Caco-2 (cell line): Measurements from ENCODE around the gene PCNX1. TPM values are rescaled to one million over a fixed set of nuclear protein-coding genes. Genes with fewer than 3 reads are reported as not detected.

Experiments
- BruUV-seq: library from RNA; stranded (reverse); fragments of 400-500 nt; replicated peaks from 2 replicates; lab custom pipeline; 2021; lab: Mats Ljungman, UMichigan
- CTCF ChIA-PET: fragments of 300-600 bp; sonication (Branson Sonifier 250); formaldehyde crosslinking; loops from one replicate; lab custom pipeline; 2022; ENCODE audit warnings: antibody characterized with exemption; lab: Charles Lee
- POLR2A ChIA-PET: fragments of 300-600 bp; sonication (Branson Sonifier 250); formaldehyde crosslinking; loops from one replicate; lab custom pipeline; 2022; ENCODE audit warnings: antibody characterized with exemption; lab: Charles Lee
- DNase-seq, 2 experiments: peaks; one replicate each; pipeline versions ENCODE4 v3.0.0 to v3.0.0-alpha.2; 2020 to 2022
- H3K27me3 ChIP-seq: replicated peaks from 2 replicates; pipeline ENCODE4 v1.6.0; 2011; ENCODE audit warnings: low read length; ENCODE audit not compliant: control insufficient read depth, insufficient read depth
- H3K36me3 ChIP-seq: 2 replicates; pipeline ENCODE4 v1.5.1; 2011; ENCODE audit warnings: low read length; ENCODE audit not compliant: control insufficient read depth, insufficient read depth
- H3K4me1 ChIP-seq: fragments of 250-450 bp; sonication (Bioruptor Pico); 2 replicates; pipeline ENCODE4 v1.5.1; 2020; ENCODE audit warnings: mild to moderate bottlenecking
- H3K4me3 ChIP-seq: 2 replicates; pipeline ENCODE4 v1.5.1; 2011; ENCODE audit warnings: low read depth, mild to moderate bottlenecking, control low read depth, low read length
- H3K9me3 ChIP-seq: fragments of 250-450 bp; sonication (Bioruptor Pico); 2 replicates; pipeline ENCODE4 v1.5.1; 2020; ENCODE audit warnings: mild to moderate bottlenecking, moderate library complexity
- H3K27ac Mint-ChIP-seq: one replicate; pipeline ENCODE4 v1.8.0; 2022; ENCODE audit warnings: mixed read lengths; ENCODE audit not compliant: unreplicated experiment
- H3K27me3 Mint-ChIP-seq: one replicate; pipeline ENCODE4 v1.8.0; 2022; ENCODE audit warnings: mixed read lengths; ENCODE audit not compliant: insufficient read depth, unreplicated experiment
- H3K36me3 Mint-ChIP-seq: one replicate; pipeline ENCODE4 v1.8.0; 2022; ENCODE audit warnings: mild to moderate bottlenecking, mixed read lengths; ENCODE audit not compliant: insufficient read depth, unreplicated experiment
- H3K4me1 Mint-ChIP-seq: one replicate; pipeline ENCODE4 v1.8.0; 2022; ENCODE audit warnings: low read depth, mixed read lengths; ENCODE audit not compliant: unreplicated experiment
- H3K4me3 Mint-ChIP-seq: one replicate; pipeline ENCODE4 v1.8.0; 2022; ENCODE audit warnings: mild to moderate bottlenecking, moderate library complexity, mixed read lengths; ENCODE audit not compliant: unreplicated experiment
- H3K9me3 Mint-ChIP-seq: one replicate; pipeline ENCODE4 v1.8.0; 2022; ENCODE audit warnings: mixed read lengths; ENCODE audit not compliant: unreplicated experiment
- CTCF ChIP-seq, 2 experiments: fragments of 200-600 bp in 1 of 2; IDR thresholded peaks; 1 replicate in 1 of 2; 2 replicates in 1 of 2; pipeline versions ENCODE4 v1.5.1 to v1.8.0; 2011 to 2022; ENCODE audit warnings: antibody characterized with exemption in 1 of 2, control low read depth in 1 of 2, inconsistent platforms in 1 of 2, low read depth in 1 of 2, low read length in 1 of 2, mild to moderate bottlenecking in 1 of 2, moderate library complexity in 1 of 2; ENCODE audit not compliant: insufficient read depth in 1 of 2, severe bottlenecking in 1 of 2, unreplicated experiment in 1 of 2
- intact Hi-C: fragments of 100-400 bp; cut with micrococcal nuclease; formaldehyde crosslinking; loops from one replicate; pipeline ENCODE4 v1.10.0; 2022; ENCODE audit not compliant: unreplicated experiment
- total RNA-seq: library from RNA; stranded (reverse); gene quantifications from 2 replicates; pipeline ENCODE4 v1.2.3, GENCODE V29; 2022

The PCNX1 gene
- total RNA-seq, 1 experiment from 2014 or later, result 29.0 TPM

DNA sequence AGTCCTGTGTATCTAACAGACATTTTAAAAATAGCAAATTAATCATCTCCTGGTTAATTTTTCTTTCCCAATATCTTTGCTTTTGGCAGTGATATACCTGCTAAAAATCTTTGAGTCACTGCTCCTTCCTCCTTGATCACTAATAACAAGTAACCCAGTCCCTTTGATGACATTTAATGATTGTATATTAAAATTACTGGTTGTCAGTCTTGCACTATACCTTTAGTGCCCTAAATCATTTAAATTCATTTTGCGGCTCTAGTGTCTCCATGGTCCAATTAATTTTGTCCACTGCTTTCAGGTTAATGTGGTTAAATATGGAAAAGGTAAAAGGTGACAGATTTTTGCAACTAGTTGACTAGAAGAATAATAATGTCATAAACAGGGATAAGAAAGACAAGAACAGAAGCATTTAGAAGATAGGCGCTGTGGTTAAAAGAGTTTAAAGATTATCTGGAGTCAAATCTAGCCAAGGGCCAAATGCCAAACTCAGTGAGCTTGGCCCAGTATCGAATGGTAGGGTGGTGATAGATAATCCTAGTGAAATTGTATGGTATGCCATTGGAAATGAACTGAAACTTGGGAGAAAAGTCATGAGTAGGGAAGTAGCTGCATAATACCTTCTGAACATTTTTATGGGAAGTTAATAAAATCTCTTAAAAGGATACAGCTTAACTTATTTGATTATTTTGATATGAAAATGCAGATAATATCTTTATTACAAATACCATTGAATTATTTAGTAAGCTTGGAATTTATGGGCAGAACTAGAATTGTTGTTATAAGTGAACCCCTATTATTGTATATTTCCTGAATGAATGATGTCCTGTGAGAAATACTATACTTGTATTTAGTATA, 115.0 kb downstream of the PCNX1 start:
- H3K36me3 ChIP-seq, result no peaks in the 10 kb centered on the region
- H3K9me3 Mint-ChIP-seq, result peaks cover 8% of the 10 kb centered on the region
- peaks cover 26% of the 10 kb centered on the region for H3K36me3 Mint-ChIP-seq
- peaks cover 12% of the 10 kb centered on the region for H3K4me1 Mint-ChIP-seq
- ChIA-PET CTCF (no interaction called here), POLR2A (no interaction called here)
- intact Hi-C loops, result no loop called here
- H3K27ac Mint-ChIP-seq, result no peak overlapping the region
- no peaks in the 10 kb centered on the region for H3K9me3 ChIP-seq
- BruUV-seq, result no TSS peak
- no peak for DNase-seq
- H3K27me3 ChIP-seq, result no peaks in the 10 kb centered on the region
- no peak overlapping the region for H3K4me3 Mint-ChIP-seq
- no peaks in the 10 kb centered on the region for H3K27me3 Mint-ChIP-seq
- TF ChIP-seq CTCF (IDR thresholded peaks at IDR 0.05; ENCODE audit: insufficient read depth in 1 of 2, low read depth in 1 of 2, low read length in 1 of 2, severe bottlenecking in 1 of 2, unreplicated experiment in 1 of 2), result no peak
- H3K4me1 ChIP-seq, result peaks cover 9% of the 10 kb centered on the region; the same call in 1 of the 2 replicates
- no peak overlapping the region for H3K4me3 ChIP-seq

DNA sequence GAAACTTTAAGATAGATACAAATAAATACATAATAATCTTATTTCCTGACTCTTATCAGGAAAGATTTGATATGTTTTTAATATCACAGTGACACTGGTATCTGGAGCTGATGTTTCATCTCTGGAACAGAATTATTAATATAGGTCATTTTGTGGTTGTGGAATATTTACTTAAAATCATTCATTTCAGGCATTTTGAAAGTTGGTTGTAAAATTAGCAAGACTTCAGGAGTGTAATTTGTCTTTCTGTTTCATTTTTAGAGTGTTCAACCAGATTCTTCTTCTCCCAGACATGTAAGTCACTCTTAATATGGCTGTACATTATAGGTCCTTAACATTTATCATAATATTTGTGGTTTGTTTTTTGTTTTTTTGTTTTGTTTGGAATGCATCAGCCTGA, 115.7 kb downstream of the PCNX1 start:
- CTCF ChIA-PET, result no interaction called here

DNA sequence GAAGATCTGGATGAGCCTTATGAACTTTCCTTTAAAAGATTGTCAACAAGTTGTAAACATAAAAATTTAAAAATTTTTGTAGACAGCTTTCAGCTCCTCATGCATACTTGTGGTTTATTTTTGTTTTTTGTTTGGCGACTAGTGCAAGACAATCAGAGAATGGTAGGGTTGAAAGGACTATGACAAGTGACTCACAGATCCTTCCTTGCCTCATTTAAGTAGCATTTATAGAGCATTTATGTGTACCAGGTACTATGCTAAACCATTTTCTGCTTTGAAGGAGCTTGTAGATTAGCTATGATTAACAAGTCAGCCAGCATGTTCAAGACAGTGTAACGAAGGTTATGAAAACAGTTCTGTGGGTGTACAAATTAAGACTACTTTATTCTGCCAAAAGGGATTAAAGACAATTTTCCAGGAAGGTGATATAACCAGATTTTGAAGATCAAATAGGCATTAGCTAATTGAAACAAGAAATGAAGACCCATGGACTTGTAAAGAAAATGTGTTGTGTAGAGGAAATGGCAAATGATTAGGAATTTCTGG, 122.0 kb downstream of the PCNX1 start:
- Histone ChIP-seq H3K9me3 (no peaks in the 10 kb centered on the region), H3K36me3 (no peaks in the 10 kb centered on the region), H3K27me3 (no peaks in the 10 kb centered on the region), H3K4me3 (no peak overlapping the region), H3K4me1 (no peaks in the 10 kb centered on the region)
- CTCF ChIA-PET, result no interaction called here
- POLR2A ChIA-PET, result no interaction called here
- no peak for DNase-seq
- H3K27me3 Mint-ChIP-seq, result no peaks in the 10 kb centered on the region
- no TSS peak for BruUV-seq
- H3K9me3 Mint-ChIP-seq, result no peaks in the 10 kb centered on the region
- no peaks in the 10 kb centered on the region for H3K4me1 Mint-ChIP-seq
- TF ChIP-seq CTCF (IDR thresholded peaks at IDR 0.05; ENCODE audit: insufficient read depth in 1 of 2, low read depth in 1 of 2, low read length in 1 of 2, severe bottlenecking in 1 of 2, unreplicated experiment in 1 of 2), result no peak
- H3K27ac Mint-ChIP-seq, result no peak overlapping the region
- intact Hi-C loops, result no loop called here
- no peak overlapping the region for H3K4me3 Mint-ChIP-seq
- peaks cover 8% of the 10 kb centered on the region for H3K36me3 Mint-ChIP-seq

More for the DNA sequence above, 115.7 kb downstream of the PCNX1 start:
- BruUV-seq, result no TSS peak
- POLR2A ChIA-PET, result no interaction called here
- H3K4me1 ChIP-seq, result peaks cover 9% of the 10 kb centered on the region; the same call in 1 of the 2 replicates
- no peaks in the 10 kb centered on the region for H3K9me3 ChIP-seq
- no peak overlapping the region for H3K27ac Mint-ChIP-seq
- intact Hi-C loops, result no loop called here
- H3K4me3 Mint-ChIP-seq, result no peak overlapping the region
- peaks cover 24% of the 10 kb centered on the region for H3K36me3 Mint-ChIP-seq
- no peaks in the 10 kb centered on the region for H3K36me3 ChIP-seq
- no peaks in the 10 kb centered on the region for H3K27me3 Mint-ChIP-seq
- H3K4me1 Mint-ChIP-seq, result peaks cover 12% of the 10 kb centered on the region
- no peak for TF ChIP-seq CTCF (IDR thresholded peaks at IDR 0.05; ENCODE audit: insufficient read depth in 1 of 2, low read depth in 1 of 2, low read length in 1 of 2, severe bottlenecking in 1 of 2, unreplicated experiment in 1 of 2)
- peaks cover 8% of the 10 kb centered on the region for H3K9me3 Mint-ChIP-seq
- no peak for DNase-seq
- H3K27me3 ChIP-seq, result no peaks in the 10 kb centered on the region
- no peak overlapping the region for H3K4me3 ChIP-seq
